ENCODE results near the gene FGGY.
"Not testable (repeated sequence)": the region's sequence is repeated elsewhere in the genome, so short reads cannot be mapped to it uniquely, and the experiment has no call there.

FGGY gene

GRCh38 chr1:59290193-59290949, 6.5 kb upstream of the FGGY start:
- peak; percentile 7 for DNase-seq

DNA sequence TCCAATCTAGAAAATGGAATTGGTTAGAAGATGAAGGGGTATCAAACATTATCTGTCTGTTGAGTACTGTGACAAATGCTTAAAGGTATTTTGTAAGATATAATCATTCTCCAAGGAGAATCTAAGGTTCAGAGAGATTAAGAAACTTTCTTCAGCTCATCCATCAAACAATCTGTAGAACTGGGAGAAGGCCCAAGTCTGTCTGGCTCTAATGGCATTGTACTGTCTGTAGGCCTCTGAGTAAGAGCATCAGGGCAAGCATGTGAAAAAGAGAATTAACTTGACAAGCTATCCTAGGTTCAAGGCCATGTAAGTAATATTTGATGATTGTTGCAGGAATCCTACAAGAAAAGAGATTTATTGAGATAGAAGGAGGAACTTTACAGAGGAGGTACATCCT, 5.3 kb upstream of the FGGY start:
- no peak for DNase-seq

GRCh38 chr1:59292562-59292961, 4.3 kb upstream of the FGGY start:
- peak; percentile 31 for DNase-seq

- no peak for DNase-seq
These were observed 3.7 kb upstream of the FGGY start for GRCh38 chr1:59293206-59293605.

DNA sequence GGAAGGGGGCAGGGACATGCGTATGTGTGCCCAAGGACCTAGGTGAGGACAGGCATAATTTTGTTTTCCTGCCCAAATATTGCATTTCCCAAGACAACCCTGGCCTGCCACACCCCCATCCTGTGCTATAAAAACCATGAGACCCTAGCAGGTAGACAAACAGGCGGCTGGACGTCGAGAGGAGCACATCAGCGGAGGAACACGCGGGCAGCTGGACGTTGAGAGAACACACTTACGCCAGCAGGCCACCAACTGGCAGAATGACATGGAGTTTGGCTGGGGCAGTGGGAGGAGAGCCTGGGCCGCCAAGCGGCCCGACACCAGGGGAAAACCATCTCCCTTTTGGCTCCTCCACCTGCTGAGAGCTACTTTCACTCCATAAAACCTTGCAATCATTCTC, 3.0 kb upstream of the FGGY start:
- DNase-seq: no peak

GRCh38 chr1:59294423-59294822, 2.5 kb upstream of the FGGY start:
- DNase-seq: no peak

GRCh38 chr1:59295618-59296017, 1.3 kb upstream of the FGGY start:
- DNase-seq: no peak

GRCh38 chr1:59298026-59298583, 1.2 kb downstream of the FGGY start:
- DNase-seq: no peak

GRCh38 chr1:59298710-59299346, 1.9 kb downstream of the FGGY start:
- DNase-seq: no peak

GRCh38 chr1:59299670-59300069, 2.8 kb downstream of the FGGY start:
- DNase-seq: not testable (repeated sequence)

GRCh38 chr1:59302297-59302696, 5.4 kb downstream of the FGGY start:
- DNase-seq: no peak

DNA sequence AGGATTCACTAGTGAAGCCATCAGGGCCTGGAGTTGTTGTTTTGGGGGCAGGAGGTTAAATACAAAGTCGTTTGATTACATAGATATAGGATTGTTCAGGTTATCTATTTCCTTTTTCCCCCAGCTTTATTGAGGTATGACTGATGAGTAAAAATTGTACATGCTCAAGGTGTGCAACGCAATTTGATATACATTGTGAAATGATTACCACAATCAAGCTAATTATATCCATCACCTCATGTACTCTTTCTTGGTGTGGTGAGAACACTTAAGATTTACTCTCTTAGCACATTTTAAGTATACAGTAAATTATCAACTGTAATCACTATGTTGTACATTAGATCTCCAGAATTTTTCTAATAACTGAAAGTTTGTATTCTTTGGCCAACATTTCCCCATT, 6.0 kb downstream of the FGGY start:
- no peak for DNase-seq

- DNase-seq: no peak
These were observed 8.3 kb downstream of the FGGY start for GRCh38 chr1:59305188-59305587.

- no peak for DNase-seq
These were observed 10.7 kb downstream of the FGGY start for GRCh38 chr1:59307591-59307990.

GRCh38 chr1:59308839-59309238, 11.9 kb downstream of the FGGY start:
- no peak for DNase-seq

GRCh38 chr1:59309392-59309791, 12.5 kb downstream of the FGGY start:
- DNase-seq: no peak

DNA sequence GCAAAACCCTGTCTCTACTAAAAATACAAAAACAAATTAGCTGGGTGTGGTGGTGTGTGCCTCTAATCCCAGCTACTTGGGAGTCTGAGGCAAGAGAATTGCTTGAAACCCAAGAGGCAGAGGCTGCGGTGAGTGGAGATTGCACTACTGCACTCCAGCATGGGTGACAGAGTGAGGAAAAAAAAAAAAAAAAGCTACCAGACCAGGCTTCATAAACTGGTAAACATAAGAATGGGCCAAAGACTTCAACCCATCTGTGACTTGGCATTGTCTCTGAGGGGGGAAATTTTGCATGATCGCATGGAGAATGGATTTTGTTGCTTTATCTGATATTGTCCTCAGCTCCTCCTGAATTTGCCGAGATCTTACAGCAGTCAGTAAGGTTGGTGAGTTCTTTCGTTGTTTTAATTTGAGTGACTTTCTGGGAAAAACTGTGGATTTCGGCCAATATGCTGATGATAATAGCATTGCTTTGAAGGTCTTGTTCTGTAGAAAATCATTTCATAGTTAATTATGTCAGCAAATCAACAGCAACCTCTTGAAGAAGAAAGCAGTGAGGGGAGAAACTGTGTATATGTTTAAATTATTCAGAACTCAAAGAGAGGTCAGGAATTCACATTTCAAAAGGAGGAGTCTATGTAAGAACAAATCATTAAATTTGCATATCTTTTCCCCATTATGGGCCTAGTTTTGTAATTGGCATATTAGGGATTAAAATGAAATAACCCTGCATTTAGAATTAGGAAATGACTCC, 13.1 kb downstream of the FGGY start:
- no peak for DNase-seq

GRCh38 chr1:59310549-59311250, 13.8 kb downstream of the FGGY start:
- DNase-seq: no peak

DNA sequence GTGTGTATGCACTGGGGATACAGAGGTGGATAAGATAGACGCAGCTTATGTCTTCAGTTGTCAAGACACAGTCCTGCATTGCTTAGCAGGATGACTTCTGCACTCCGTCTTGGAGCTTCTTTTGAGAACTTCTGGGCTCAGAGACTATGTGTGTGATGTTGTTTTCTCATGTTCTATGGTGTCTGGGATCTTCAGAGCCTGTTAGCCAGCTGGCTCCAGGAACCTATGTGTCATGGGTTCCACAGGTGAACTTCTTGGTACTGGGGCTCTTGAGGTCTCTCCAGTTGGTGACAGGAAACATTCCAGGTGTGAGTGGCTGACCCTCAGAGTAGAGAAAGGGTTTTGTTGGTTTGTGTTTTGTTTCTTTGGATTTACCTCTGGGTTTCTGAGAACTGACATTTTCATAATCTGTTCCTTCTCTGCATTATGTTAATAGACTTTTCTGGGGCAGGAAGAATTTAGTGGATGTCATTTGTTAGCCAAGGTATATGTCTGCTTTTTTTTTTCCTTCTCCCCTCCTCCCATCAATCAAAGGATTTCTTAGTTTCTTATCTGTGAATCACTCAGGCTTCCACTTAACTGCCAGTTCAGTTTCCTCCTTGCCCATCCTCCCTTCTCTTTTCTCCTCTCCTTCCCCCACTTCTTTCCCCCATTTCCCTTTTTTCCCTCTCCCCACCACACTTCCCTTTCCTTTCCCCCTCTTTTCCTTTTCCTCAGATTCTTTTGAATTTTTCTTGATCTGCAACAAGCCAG, 18.1 kb downstream of the FGGY start:
- no peak for DNase-seq

- no peak for DNase-seq
These were observed 18.9 kb downstream of the FGGY start for GRCh38 chr1:59315529-59316463.

- no peak for DNase-seq
These were observed 19.7 kb downstream of the FGGY start for GRCh38 chr1:59316497-59317128.

Data from NK-92 treated with Interleukin-12 subunit alpha and Interleukin-12 subunit beta, amount 100 ng/mL, for 24 hours (cell line).